Measurements from ENCODE around the gene NRBP1.

Gene NRBP1

GRCh38 chr2:27428213-27428977 is at the start of gene NRBP1:
TSS of gene NRBP1 (plus strand) at chr2:27428631. CDS start at chr2:27433274, 4,643 bp downstream.
- no peak for TF ChIP-seq CTCF (conservative IDR thresholded peaks at IDR 0.05; ENCODE audit: low read depth, low read length)
- peak within 1 kb of the TSS; percentile 92 for H3K4me3 ChIP-seq (ENCODE audit: low read depth, low read length)
- peak; percentile 90 for DNase-seq (ENCODE audit: low read depth)

- no peak overlapping the region for H3K4me3 ChIP-seq (ENCODE audit: low read depth, low read length)
- no peak for TF ChIP-seq CTCF (conservative IDR thresholded peaks at IDR 0.05; ENCODE audit: low read depth, low read length)
- no peak for DNase-seq (ENCODE audit: low read depth)
Measured at GRCh38 chr2:27378809-27379290, 49.6 kb upstream of the NRBP1 start.

GRCh38 chr2:27379383-27379835 is 49.0 kb upstream of the NRBP1 start:
- H3K4me3 ChIP-seq (ENCODE audit: low read depth, low read length): peak overlapping the region; percentile 80
- DNase-seq (ENCODE audit: low read depth): no peak
- no peak for TF ChIP-seq CTCF (conservative IDR thresholded peaks at IDR 0.05; ENCODE audit: low read depth, low read length)

GRCh38 chr2:27379836-27380625 is 48.4 kb upstream of the NRBP1 start:
- H3K4me3 ChIP-seq (ENCODE audit: low read depth, low read length): peak overlapping the region; percentile 80
- peak; percentile 57 for DNase-seq (ENCODE audit: low read depth)
- TF ChIP-seq CTCF (conservative IDR thresholded peaks at IDR 0.05; ENCODE audit: low read depth, low read length): no peak

- H3K4me3 ChIP-seq (ENCODE audit: low read depth, low read length): peak within 1 kb of the TSS; percentile 80
- DNase-seq (ENCODE audit: low read depth): peak; percentile 97
- no peak for TF ChIP-seq CTCF (conservative IDR thresholded peaks at IDR 0.05; ENCODE audit: low read depth, low read length)
Measured at GRCh38 chr2:27380626-27381545, 47.5 kb upstream of the NRBP1 start, which contains the start of gene ZNF513. TSS of gene ZNF513 (minus strand) at chr2:27380734. CDS start at chr2:27380526, 208 bp downstream.

GRCh38 chr2:27381577-27382181 is 46.8 kb upstream of the NRBP1 start:
- TF ChIP-seq CTCF (conservative IDR thresholded peaks at IDR 0.05; ENCODE audit: low read depth, low read length): no peak
- no peak overlapping the region for H3K4me3 ChIP-seq (ENCODE audit: low read depth, low read length)

More at GRCh38 chr2:27381577-27382181, 46.8 kb upstream of the NRBP1 start:
- DNase-seq (ENCODE audit: low read depth): no peak

Measured in choroid plexus epithelial cell (primary cell).